Bronchial epithelial cell (primary cell): ENCODE results near the gene SSTR5. TPM values are rescaled to one million over a fixed set of nuclear protein-coding genes. Genes with fewer than 3 reads are reported as not detected.
A peak's percentile ranks its signal among the peaks of the same experiment; 100 is the strongest.

Source experiments
- DNase-seq: peaks from one replicate; pipeline ENCODE4 v3.0.0-alpha.2; 2010; ENCODE audit warnings: low read depth
- FAIRE-seq: peaks from 2 replicates; lab custom pipeline; 2011; peaks lifted over from hg19 to GRCh38; lab: Jason Lieb, UNC
- H3K27me3 ChIP-seq: 2 replicates; pipeline ENCODE4 v1.5.1; 2011; ENCODE audit warnings: low read length; ENCODE audit not compliant: control insufficient read depth, insufficient read depth
- H3K36me3 ChIP-seq: 2 replicates; pipeline ENCODE4 v1.5.1; 2011; ENCODE audit warnings: low read length; ENCODE audit not compliant: control insufficient read depth, insufficient read depth
- H3K4me3 ChIP-seq: 2 replicates; pipeline ENCODE4 v1.5.1; 2011; ENCODE audit warnings: mild to moderate bottlenecking, low read depth, low read length, control low read depth
- CTCF ChIP-seq: IDR thresholded peaks from 2 replicates; pipeline ENCODE4 v1.5.1; 2011; ENCODE audit warnings: mild to moderate bottlenecking, moderate library complexity, low read length, control low read depth, inconsistent platforms; ENCODE audit not compliant: insufficient read depth, severe bottlenecking
- total RNA-seq: library from RNA; depleted of rRNA; stranded (reverse); fragments of >200 nt; gene quantifications from 2 replicates; pipeline ENCODE4 v1.2.1, GENCODE V29; 2014

Gene SSTR5
- total RNA-seq, 1 donor from 2014 or later: not detected

GRCh38 chr16:1065469-1066128 is 6.9 kb upstream of the SSTR5 start:
- FAIRE-seq: no peak
- Histone ChIP-seq H3K27me3 (no peaks in the 10 kb centered on the region), H3K4me3 (no peak overlapping the region), H3K36me3 (no peaks in the 10 kb centered on the region)
- no peak for DNase-seq
- TF ChIP-seq CTCF: no peak

GRCh38 chr16:1066584-1067172 is 5.9 kb upstream of the SSTR5 start:
- DNase-seq (no peak), FAIRE-seq (no peak)
- no peak for TF ChIP-seq CTCF
- Histone ChIP-seq H3K4me3 (no peak overlapping the region), H3K36me3 (no peaks in the 10 kb centered on the region), H3K27me3 (peaks cover 2% of the 10 kb centered on the region)

- Histone ChIP-seq H3K36me3 (no peaks in the 10 kb centered on the region), H3K27me3 (peaks cover 2% of the 10 kb centered on the region), H3K4me3 (no peak overlapping the region)
- no peak for TF ChIP-seq CTCF
- FAIRE-seq: peak; percentile 82
- no peak for DNase-seq
Observed at GRCh38 chr16:1067629-1068028, 4.9 kb upstream of the SSTR5 start.

- Histone ChIP-seq H3K36me3 (no peaks in the 10 kb centered on the region), H3K4me3 (no peak overlapping the region), H3K27me3 (peaks cover 2% of the 10 kb centered on the region)
- FAIRE-seq (no peak), DNase-seq (no peak)
- no peak for TF ChIP-seq CTCF
Observed at GRCh38 chr16:1068451-1068850, 4.1 kb upstream of the SSTR5 start.

GRCh38 chr16:1069154-1069553 is 3.4 kb upstream of the SSTR5 start:
- no peak for DNase-seq
- FAIRE-seq: no peak
- H3K27me3 ChIP-seq: peaks cover 2% of the 10 kb centered on the region
- no peak for TF ChIP-seq CTCF
- no peaks in the 10 kb centered on the region for H3K36me3 ChIP-seq
- no peak overlapping the region for H3K4me3 ChIP-seq
